ENCODE results near the gene ARSI.

The ARSI gene

DNA sequence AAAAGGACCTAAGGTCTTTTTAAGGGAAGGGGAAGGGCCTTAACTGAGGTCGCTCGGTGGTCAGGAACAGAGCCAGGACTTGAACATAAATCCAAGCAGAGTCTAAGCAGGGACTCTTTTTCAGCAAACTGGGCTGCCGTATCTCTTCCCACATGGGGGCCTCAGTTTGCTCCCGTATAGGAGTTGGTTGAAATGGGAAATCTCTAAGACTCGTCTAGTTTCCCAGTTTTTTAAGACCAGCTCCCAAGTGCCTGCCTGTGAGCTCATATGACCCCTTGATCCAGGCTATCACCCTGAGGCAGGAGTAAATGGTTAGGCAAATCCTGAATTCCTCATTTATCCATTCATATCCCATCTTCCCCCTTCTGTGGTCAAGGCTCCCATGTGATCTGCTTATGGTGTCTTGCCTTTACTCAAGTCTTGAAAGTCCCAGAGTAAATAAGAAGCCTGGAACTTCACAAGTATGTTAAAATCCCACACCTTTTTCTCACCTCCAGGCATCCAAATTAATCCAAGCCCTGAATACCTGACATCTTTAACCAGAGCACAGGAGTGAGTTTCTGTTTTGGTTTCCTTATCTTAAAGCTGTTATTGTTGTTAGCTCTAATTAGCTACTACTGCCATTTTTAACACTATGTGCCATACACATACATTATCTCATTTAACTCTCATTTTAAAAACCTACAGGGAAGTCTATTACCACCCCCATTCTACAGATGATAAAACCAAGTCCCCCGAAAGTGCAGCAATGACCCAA is 3.0 kb downstream of the ARSI start:
- in situ Hi-C loops (cut with HindIII; ENCODE audit: low pct_ligation_motif_present, low sequenced_read_pairs) = no loop called here
- H3K4me3 ChIP-seq (ENCODE audit: low read depth, low read length) = no peak overlapping the region
- no peaks in the 10 kb centered on the region for H3K36me3 ChIP-seq (replicated peaks)
- peak overlapping the region; percentile 44 for H3K27ac ChIP-seq
- H3K27me3 ChIP-seq (replicated peaks) = no peaks in the 10 kb centered on the region
- TF ChIP-seq, protein P1, sequence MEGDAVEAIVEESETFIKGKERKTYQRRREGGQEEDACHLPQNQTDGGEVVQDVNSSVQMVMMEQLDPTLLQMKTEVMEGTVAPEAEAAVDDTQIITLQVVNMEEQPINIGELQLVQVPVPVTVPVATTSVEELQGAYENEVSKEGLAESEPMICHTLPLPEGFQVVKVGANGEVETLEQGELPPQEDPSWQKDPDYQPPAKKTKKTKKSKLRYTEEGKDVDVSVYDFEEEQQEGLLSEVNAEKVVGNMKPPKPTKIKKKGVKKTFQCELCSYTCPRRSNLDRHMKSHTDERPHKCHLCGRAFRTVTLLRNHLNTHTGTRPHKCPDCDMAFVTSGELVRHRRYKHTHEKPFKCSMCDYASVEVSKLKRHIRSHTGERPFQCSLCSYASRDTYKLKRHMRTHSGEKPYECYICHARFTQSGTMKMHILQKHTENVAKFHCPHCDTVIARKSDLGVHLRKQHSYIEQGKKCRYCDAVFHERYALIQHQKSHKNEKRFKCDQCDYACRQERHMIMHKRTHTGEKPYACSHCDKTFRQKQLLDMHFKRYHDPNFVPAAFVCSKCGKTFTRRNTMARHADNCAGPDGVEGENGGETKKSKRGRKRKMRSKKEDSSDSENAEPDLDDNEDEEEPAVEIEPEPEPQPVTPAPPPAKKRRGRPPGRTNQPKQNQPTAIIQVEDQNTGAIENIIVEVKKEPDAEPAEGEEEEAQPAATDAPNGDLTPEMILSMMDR (IDR thresholded peaks at IDR 0.05; ENCODE audit: low read depth, low read length, missing control alignments) = no peak
- DNase-seq = no peak

DNA sequence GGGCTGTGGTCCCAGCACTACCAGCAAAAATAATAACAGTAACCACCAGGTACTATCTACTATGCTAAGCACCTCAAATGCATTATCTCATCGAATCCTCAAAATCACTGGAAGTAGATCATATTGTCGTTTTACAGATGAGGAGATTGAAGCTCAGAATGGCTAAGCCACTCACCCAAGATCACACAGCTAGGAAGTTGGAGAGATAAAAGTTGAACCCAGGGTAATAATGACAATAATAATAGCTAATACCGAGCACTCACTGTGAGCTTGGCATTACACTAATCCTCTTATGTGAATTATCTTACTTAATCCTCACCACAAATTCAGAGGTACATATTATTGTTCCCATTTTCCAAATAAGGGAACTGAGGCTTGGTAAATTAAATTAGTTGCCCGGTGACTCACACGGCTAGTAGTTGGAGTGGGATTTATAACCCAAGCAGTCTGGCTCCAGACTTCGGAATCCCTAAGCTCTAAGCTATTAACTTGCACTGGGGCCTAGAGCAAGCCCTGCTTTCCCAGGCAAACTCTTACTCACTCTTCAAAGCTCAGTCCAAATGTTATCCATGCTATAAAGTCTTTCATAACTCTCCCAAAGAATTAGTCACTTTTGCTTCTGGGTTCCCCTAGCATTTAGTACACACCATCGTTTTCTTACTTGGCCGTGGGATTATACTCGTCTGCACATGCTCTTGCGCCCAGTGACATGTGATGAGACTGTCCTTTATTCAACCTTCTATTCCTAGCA is 3.8 kb downstream of the ARSI start:
- TF ChIP-seq, protein P1 (IDR thresholded peaks at IDR 0.05; ENCODE audit: low read depth, low read length, missing control alignments) = no peak
- Histone ChIP-seq H3K27me3 (replicated peaks) (no peaks in the 10 kb centered on the region), H3K27ac (peak overlapping the region; percentile 44), H3K36me3 (replicated peaks) (no peaks in the 10 kb centered on the region), H3K4me3 (ENCODE audit: low read depth, low read length) (no peak overlapping the region)
- in situ Hi-C loops (cut with HindIII; ENCODE audit: low pct_ligation_motif_present, low sequenced_read_pairs) = no loop called here
- peak; percentile 59 for DNase-seq

DNA sequence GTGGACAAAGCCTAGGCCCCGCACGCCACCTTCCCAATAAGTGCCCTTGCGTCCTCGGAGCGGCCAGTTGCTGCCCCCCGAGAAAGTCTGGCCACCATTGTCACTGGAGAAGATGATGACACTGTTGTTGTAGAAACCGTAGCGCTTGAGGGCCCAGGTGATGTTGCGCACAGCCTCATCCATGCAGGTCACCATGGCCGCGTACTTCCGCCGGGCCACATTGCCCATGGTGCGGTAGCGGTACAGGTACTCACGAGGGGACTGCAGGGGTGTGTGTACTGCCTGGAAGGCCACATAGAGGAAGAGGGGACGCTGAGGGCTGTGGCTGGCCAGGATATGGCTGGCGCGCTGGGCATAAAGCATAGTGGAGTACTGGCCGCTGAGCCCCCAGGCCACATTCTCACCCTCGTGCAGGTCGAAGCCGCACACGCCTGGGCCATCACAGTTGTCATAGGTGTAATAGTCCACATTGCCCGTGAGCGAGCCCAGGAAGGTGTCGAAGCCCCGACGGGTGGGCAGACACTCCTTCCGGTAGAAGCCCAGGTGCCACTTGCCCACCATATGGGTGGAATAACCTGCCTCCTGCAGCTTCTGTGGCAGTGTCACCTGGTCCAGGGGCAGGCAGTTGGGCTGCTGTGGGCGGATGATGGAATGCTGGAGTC is 4.6 kb downstream of the ARSI start:
- Histone ChIP-seq H3K36me3 (replicated peaks) (no peaks in the 10 kb centered on the region), H3K27ac (no peak overlapping the region), H3K27me3 (replicated peaks) (no peaks in the 10 kb centered on the region), H3K4me3 (ENCODE audit: low read depth, low read length) (no peak overlapping the region)
- DNase-seq = no peak
- TF ChIP-seq, protein P1 (IDR thresholded peaks at IDR 0.05; ENCODE audit: low read depth, low read length, missing control alignments) = no peak
- in situ Hi-C loops (cut with HindIII; ENCODE audit: low pct_ligation_motif_present, low sequenced_read_pairs) = no loop called here

DNA sequence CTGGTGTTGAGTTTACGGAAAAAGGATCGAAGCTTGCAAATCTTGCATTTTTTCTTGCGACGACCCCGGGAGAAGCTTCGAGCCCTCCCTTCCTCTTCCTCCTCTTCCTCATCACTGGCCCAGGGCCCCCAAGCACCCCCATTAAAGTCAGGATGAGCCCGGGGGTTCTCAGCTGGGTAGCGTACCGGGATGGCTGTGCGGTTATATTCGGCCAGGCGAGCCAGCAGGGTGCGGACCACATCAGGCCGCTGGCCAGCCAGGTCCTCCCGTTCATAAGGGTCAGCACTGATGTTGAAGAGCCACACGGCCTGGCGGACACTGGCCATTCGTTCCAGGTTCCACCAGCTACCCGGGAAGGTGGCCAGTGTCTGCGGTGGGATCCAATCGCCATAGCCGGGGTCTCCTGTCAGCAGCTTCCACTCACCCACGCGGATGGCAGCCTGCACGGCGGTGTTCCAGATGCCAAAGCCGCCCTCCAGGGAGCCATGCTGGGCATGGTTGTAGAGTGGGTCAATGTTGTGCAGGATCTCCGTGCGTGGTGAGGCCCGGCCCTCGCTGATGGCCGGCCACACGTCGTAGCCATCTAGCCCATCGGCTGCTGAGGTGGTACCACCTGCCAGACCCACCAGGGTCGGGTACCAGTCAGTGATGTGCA is 5.3 kb downstream of the ARSI start:
- TF ChIP-seq, protein P1 (IDR thresholded peaks at IDR 0.05; ENCODE audit: low read depth, low read length, missing control alignments) = no peak
- in situ Hi-C loops (cut with HindIII; ENCODE audit: low pct_ligation_motif_present, low sequenced_read_pairs) = no loop called here
- Histone ChIP-seq H3K27me3 (replicated peaks) (no peaks in the 10 kb centered on the region), H3K36me3 (replicated peaks) (no peaks in the 10 kb centered on the region), H3K4me3 (ENCODE audit: low read depth, low read length) (no peak overlapping the region), H3K27ac (no peak overlapping the region)
- no peak for DNase-seq

DNA sequence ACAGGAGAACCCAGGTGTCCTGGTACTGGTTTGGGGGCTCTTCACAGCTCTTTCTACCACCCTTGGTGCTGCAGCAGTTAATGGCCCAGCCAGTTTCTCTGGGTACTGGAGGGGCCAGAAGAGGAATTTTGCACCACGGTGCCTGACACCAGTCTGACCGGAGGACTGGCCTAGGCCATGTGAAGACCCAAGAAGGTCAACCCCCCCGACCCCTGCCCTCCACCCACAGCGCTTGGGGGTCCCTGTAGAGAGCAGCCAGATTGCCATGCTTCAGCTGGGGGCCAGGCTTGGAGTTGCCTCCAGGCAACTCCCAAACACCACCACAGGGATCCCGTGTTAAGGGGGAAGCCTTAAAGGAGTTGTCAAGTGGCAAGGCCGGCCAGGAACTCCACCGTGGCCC is 6.2 kb downstream of the ARSI start:
- Histone ChIP-seq H3K27me3 (replicated peaks) (no peaks in the 10 kb centered on the region), H3K4me3 (ENCODE audit: low read depth, low read length) (no peak overlapping the region), H3K27ac (no peak overlapping the region), H3K36me3 (replicated peaks) (no peaks in the 10 kb centered on the region)
- in situ Hi-C loops (cut with HindIII; ENCODE audit: low pct_ligation_motif_present, low sequenced_read_pairs) = no loop called here
- TF ChIP-seq, protein P1 (IDR thresholded peaks at IDR 0.05; ENCODE audit: low read depth, low read length, missing control alignments) = no peak
- no peak for DNase-seq
